Breast epithelium (tissue), 4 donors: ENCODE results near the gene MAP1A. TPM values are rescaled to one million over a fixed set of nuclear protein-coding genes. Genes with fewer than 3 reads are reported as not detected.

ENCODE experiments used
- DNase-seq, 2 donors: peaks; one replicate each; pipeline ENCODE4 v3.0.0-alpha.2; 2019; ENCODE audit warnings: low spot score in 2 of 2
- H3K27ac ChIP-seq, 2 donors: fragments of 200-600 bp; sonication (generic) in 1 of 2; one replicate each; pipeline ENCODE4 v1.5.1; 2016 to 2019; ENCODE audit warnings: mild to moderate bottlenecking in 1 of 2
- H3K27me3 ChIP-seq, 2 donors: fragments of 200-600 bp; sonication (generic) in 1 of 2; one replicate each; pipeline versions ENCODE4 v1.5.1 to v1.6.0; 2017 to 2019; ENCODE audit warnings: control low read depth in 1 of 2, mild to moderate bottlenecking in 1 of 2
- H3K36me3 ChIP-seq: fragments of 200-600 bp; one replicate; pipeline ENCODE4 v1.5.1; 2019
- H3K4me1 ChIP-seq, 2 donors: fragments of 200-600 bp; sonication (generic); one replicate each; pipeline ENCODE4 v1.5.1; 2016 to 2019; ENCODE audit warnings: control low read depth in 1 of 2
- H3K4me3 ChIP-seq, 3 donors: fragments of 200-600 bp; sonication (generic); 1 replicate in 2 of 3; 2 replicates in 1 of 3; pipeline ENCODE4 v1.5.1; 2016 to 2019; ENCODE audit warnings: mild to moderate bottlenecking in 3 of 3, moderate library complexity in 2 of 3
- H3K9me3 ChIP-seq, 2 donors: fragments of 200-600 bp; sonication (generic) in 1 of 2; one replicate each; pipeline ENCODE4 v1.5.1; 2016 to 2019; ENCODE audit warnings: control low read depth in 1 of 2
- CTCF ChIP-seq, 3 donors: fragments of 450-650 bp; IDR thresholded peaks; one replicate each; pipeline ENCODE4 v1.5.1; 2016 to 2017; ENCODE audit warnings: antibody characterized with exemption in 3 of 3, mild to moderate bottlenecking in 3 of 3, moderate library complexity in 3 of 3
- POLR2A ChIP-seq: fragments of 450-650 bp; IDR thresholded peaks from one replicate; pipeline ENCODE4 v1.6.1; 2016; ENCODE audit warnings: antibody characterized with exemption, mild to moderate bottlenecking, moderate library complexity
- POLR2AphosphoS5 ChIP-seq, 3 donors: sonication (generic); formaldehyde crosslinking; IDR thresholded peaks; one replicate each; pipeline ENCODE4 v1.6.1; 2017; ENCODE audit warnings: antibody characterized with exemption in 3 of 3
- intact Hi-C: fragments of 100-400 bp; cut with DNase I; formaldehyde crosslinking; loops from one replicate; pipeline ENCODE4 v1.15.1; 2023; ENCODE audit warnings: low total_unique reads
- total RNA-seq, 3 donors: library from RNA; depleted of rRNA; stranded (reverse); fragments of >200 nt; gene quantifications; one replicate each; pipeline ENCODE4 v1.1.0, GENCODE V29; 2016

MAP1A gene
- total RNA-seq, 3 donors from 2014 or later, result 2.8 to 12.8 (median 8.8) TPM

GRCh38 chr15:43515741-43516140, 1.7 kb upstream of the MAP1A start:
- Histone ChIP-seq H3K4me1 (no peaks in the 10 kb centered on the region), H3K9me3 (no peaks in the 10 kb centered on the region), H3K36me3 (no peaks in the 10 kb centered on the region), H3K27ac (peak overlapping the region; percentile 50 to 90), H3K4me3 (peak overlapping the region in 1 of 3 donors; percentile 69), H3K27me3 (no peaks in the 10 kb centered on the region)
- TF ChIP-seq CTCF (IDR thresholded peaks at IDR 0.05), result no peak
- no peak for TF ChIP-seq POLR2A
- TF ChIP-seq POLR2AphosphoS5 (IDR thresholded peaks at IDR 0.05), result no peak
- intact Hi-C loops, result no loop called here
- DNase-seq, result no peak

- no peaks in the 10 kb centered on the region for H3K36me3 ChIP-seq
- H3K27ac ChIP-seq, result peak overlapping the region; percentile 50 to 90
- TF ChIP-seq CTCF (IDR thresholded peaks at IDR 0.05), result no peak
- no peak for TF ChIP-seq POLR2AphosphoS5 (IDR thresholded peaks at IDR 0.05)
- TF ChIP-seq POLR2A, result no peak
- H3K9me3 ChIP-seq, result no peaks in the 10 kb centered on the region
- H3K27me3 ChIP-seq, result no peaks in the 10 kb centered on the region
- no peak for DNase-seq
- intact Hi-C loops, result no loop called here
- peak overlapping the region; percentile 46 to 69 (median 49) for H3K4me3 ChIP-seq
- no peaks in the 10 kb centered on the region for H3K4me1 ChIP-seq
These were observed 1.2 kb upstream of the MAP1A start for GRCh38 chr15:43516185-43516584.

- DNase-seq, result no peak
- H3K4me1 ChIP-seq, result no peaks in the 10 kb centered on the region
- H3K27ac ChIP-seq, result peak overlapping the region; percentile 50 to 90
- intact Hi-C loops, result no loop called here
- no peak for TF ChIP-seq POLR2AphosphoS5 (IDR thresholded peaks at IDR 0.05)
- peak overlapping the region; percentile 46 to 69 (median 49) for H3K4me3 ChIP-seq
- no peaks in the 10 kb centered on the region for H3K9me3 ChIP-seq
- no peaks in the 10 kb centered on the region for H3K36me3 ChIP-seq
- H3K27me3 ChIP-seq, result no peaks in the 10 kb centered on the region
These were observed 531 bp upstream of the MAP1A start for GRCh38 chr15:43516801-43517353.

GRCh38 chr15:43518197-43518761, 871 bp downstream of the MAP1A start:
- Histone ChIP-seq H3K4me1 (no peaks in the 10 kb centered on the region), H3K4me3 (peak overlapping the region; percentile 46 to 69 (median 49)), H3K36me3 (no peaks in the 10 kb centered on the region), H3K27ac (peak overlapping the region; percentile 50 to 90), H3K9me3 (no peaks in the 10 kb centered on the region), H3K27me3 (no peaks in the 10 kb centered on the region)
- no peak for DNase-seq
- intact Hi-C loops, result no loop called here
- TF ChIP-seq CTCF (IDR thresholded peaks at IDR 0.05) (no peak), POLR2AphosphoS5 (IDR thresholded peaks at IDR 0.05) (no peak), POLR2A (no peak)

GRCh38 chr15:43519196-43519595, 1.8 kb downstream of the MAP1A start:
- H3K36me3 ChIP-seq, result no peaks in the 10 kb centered on the region
- H3K9me3 ChIP-seq, result no peaks in the 10 kb centered on the region
- no peaks in the 10 kb centered on the region for H3K4me1 ChIP-seq
- no peak for DNase-seq
- intact Hi-C loops, result no loop called here
- H3K4me3 ChIP-seq, result peak overlapping the region in 1 of 3 donors; percentile 69
- peak overlapping the region in 1 of 2 donors; percentile 90 for H3K27ac ChIP-seq
- H3K27me3 ChIP-seq, result no peaks in the 10 kb centered on the region
- no peak for TF ChIP-seq POLR2A
- TF ChIP-seq CTCF (IDR thresholded peaks at IDR 0.05), result no peak
- TF ChIP-seq POLR2AphosphoS5 (IDR thresholded peaks at IDR 0.05), result no peak
